WTC11 (cell line): ENCODE data around the gene STRN. TPM values are rescaled to one million over a fixed set of nuclear protein-coding genes. Genes with fewer than 3 reads are reported as not detected.

Experiments
- ATAC-seq: fragments of 200-7000 bp; cut with Tn5 transposase; 2 replicates; pipeline ENCODE4 v1.10.0; 2021; ENCODE audit warnings: mild to moderate bottlenecking, moderate library complexity
- CTCF ChIA-PET: fragments of 300-600 bp; sonication (Branson Sonifier 250); formaldehyde crosslinking; loops from one replicate; lab custom pipeline; 2021; ENCODE audit warnings: antibody characterized with exemption; lab: Charles Lee
- POLR2A ChIA-PET: fragments of 350-600 bp; sonication (Branson Sonifier 250); formaldehyde crosslinking; loops from one replicate; lab custom pipeline; 2021; ENCODE audit warnings: antibody characterized with exemption; lab: Charles Lee
- DNase-seq: peaks from one replicate; pipeline ENCODE4 v3.0.0; 2021; ENCODE audit warnings: low spot score
- H3K27ac Mint-ChIP-seq: 2 replicates; pipeline ENCODE4 v1.8.0; 2021; ENCODE audit warnings: mixed read lengths
- H3K27me3 Mint-ChIP-seq: 2 replicates; pipeline ENCODE4 v1.8.0; 2021; ENCODE audit warnings: low read depth, mild to moderate bottlenecking, moderate library complexity, mixed read lengths
- H3K36me3 Mint-ChIP-seq: 2 replicates; pipeline ENCODE4 v1.8.0; 2021; ENCODE audit warnings: mixed read lengths
- H3K4me1 Mint-ChIP-seq: 2 replicates; pipeline ENCODE4 v1.8.0; 2022; ENCODE audit warnings: mixed read lengths
- H3K4me3 Mint-ChIP-seq: 2 replicates; pipeline ENCODE4 v1.8.0; 2021; ENCODE audit warnings: mild to moderate bottlenecking, moderate library complexity, mixed read lengths
- H3K9me3 Mint-ChIP-seq: 2 replicates; pipeline ENCODE4 v1.8.0; 2021; ENCODE audit warnings: mixed read lengths
- ARID4B ChIP-seq: sonication (generic); formaldehyde crosslinking; IDR thresholded peaks from 2 replicates; pipeline ENCODE4 v1.8.0; 2023; ENCODE audit warnings: missing genetic modification reagents, mild to moderate bottlenecking, borderline replicate concordance
- CBFB ChIP-seq: sonication (generic); formaldehyde crosslinking; IDR thresholded peaks from 2 replicates; pipeline ENCODE4 v1.8.1; 2022; ENCODE audit warnings: mild to moderate bottlenecking, low read depth, missing genetic modification reagents
- E2F1 ChIP-seq: sonication (generic); formaldehyde crosslinking; IDR thresholded peaks from 2 replicates; pipeline ENCODE4 v1.8.0; 2022; ENCODE audit warnings: mild to moderate bottlenecking, missing genetic modification reagents
- FOXP1 ChIP-seq: sonication (generic); formaldehyde crosslinking; IDR thresholded peaks from 2 replicates; pipeline ENCODE4 v1.8.0; 2022; ENCODE audit warnings: missing genetic modification reagents, mild to moderate bottlenecking, moderate library complexity, borderline replicate concordance
- GRHL2 ChIP-seq: fragments of 250-450 bp; sonication (Bioruptor Pico); IDR thresholded peaks from 2 replicates; pipeline ENCODE4 v1.8.0; 2022; ENCODE audit warnings: mild to moderate bottlenecking, moderate library complexity; ENCODE audit not compliant: insufficient replicate concordance, severe bottlenecking
- HMGXB4 ChIP-seq: sonication (generic); formaldehyde crosslinking; IDR thresholded peaks from 2 replicates; pipeline ENCODE4 v1.8.1; 2023; ENCODE audit warnings: mild to moderate bottlenecking, moderate library complexity, missing genetic modification reagents
- KAT7 ChIP-seq: sonication (generic); formaldehyde crosslinking; IDR thresholded peaks from 2 replicates; pipeline ENCODE4 v1.8.1; 2023; ENCODE audit warnings: missing genetic modification reagents, mild to moderate bottlenecking, borderline replicate concordance
- NR3C1 ChIP-seq: sonication (generic); formaldehyde crosslinking; conservative IDR thresholded peaks from 2 replicates; pipeline ENCODE4 v1.8.1; 2023; ENCODE audit warnings: low read depth, mild to moderate bottlenecking, missing genetic modification reagents
- PREB ChIP-seq: sonication (generic); formaldehyde crosslinking; IDR thresholded peaks from 2 replicates; pipeline ENCODE4 v1.8.1; 2022; ENCODE audit warnings: mild to moderate bottlenecking, missing genetic modification reagents, moderate library complexity, borderline replicate concordance
- PRRX2 ChIP-seq: fragments of 250-450 bp; sonication (Bioruptor Pico); IDR thresholded peaks from 2 replicates; pipeline ENCODE4 v1.8.0; 2021; ENCODE audit warnings: mild to moderate bottlenecking
- SMAD3 ChIP-seq: sonication (generic); formaldehyde crosslinking; IDR thresholded peaks from 2 replicates; pipeline ENCODE4 v1.8.0; 2022; ENCODE audit warnings: missing genetic modification reagents, mild to moderate bottlenecking, borderline replicate concordance
- USF2 ChIP-seq: sonication (generic); formaldehyde crosslinking; IDR thresholded peaks from 2 replicates; pipeline ENCODE4 v1.8.1; 2023; ENCODE audit warnings: mild to moderate bottlenecking, missing genetic modification reagents, moderate library complexity
- ZBTB21 ChIP-seq: sonication (generic); formaldehyde crosslinking; IDR thresholded peaks from 2 replicates; pipeline ENCODE4 v1.8.1; 2023; ENCODE audit warnings: mild to moderate bottlenecking, missing genetic modification reagents, borderline replicate concordance
- ZNF219 ChIP-seq: sonication (generic); formaldehyde crosslinking; IDR thresholded peaks from 2 replicates; pipeline ENCODE4 v1.8.0; 2023; ENCODE audit warnings: missing genetic modification reagents, mild to moderate bottlenecking, borderline replicate concordance
- ZNF263 ChIP-seq: sonication (generic); formaldehyde crosslinking; IDR thresholded peaks from 2 replicates; pipeline ENCODE4 v1.8.1; 2022; ENCODE audit warnings: low read depth, mild to moderate bottlenecking, moderate library complexity, missing genetic modification reagents
- total RNA-seq: library from RNA; stranded (reverse); gene quantifications from 3 replicates; pipeline ENCODE4 v1.2.3, GENCODE V29; 2021
- TF ChIP-seq, protein P1 (sequence below): sonication (generic); formaldehyde crosslinking; IDR thresholded peaks from 2 replicates; pipeline ENCODE4 v1.8.1; 2023; ENCODE audit warnings: mild to moderate bottlenecking, missing genetic modification reagents
- TF ChIP-seq, protein P2 (sequence below): sonication (generic); formaldehyde crosslinking; conservative IDR thresholded peaks from 2 replicates; pipeline ENCODE4 v1.8.1; 2022; ENCODE audit warnings: mild to moderate bottlenecking, missing genetic modification reagents
- TF ChIP-seq, protein P3 (sequence below): sonication (generic); formaldehyde crosslinking; IDR thresholded peaks from 2 replicates; pipeline ENCODE4 v1.8.1; 2022; ENCODE audit warnings: mild to moderate bottlenecking, moderate library complexity, missing genetic modification reagents

Gene STRN
- total RNA-seq, 1 experiment from 2014 or later, result 34.7 TPM

DNA sequence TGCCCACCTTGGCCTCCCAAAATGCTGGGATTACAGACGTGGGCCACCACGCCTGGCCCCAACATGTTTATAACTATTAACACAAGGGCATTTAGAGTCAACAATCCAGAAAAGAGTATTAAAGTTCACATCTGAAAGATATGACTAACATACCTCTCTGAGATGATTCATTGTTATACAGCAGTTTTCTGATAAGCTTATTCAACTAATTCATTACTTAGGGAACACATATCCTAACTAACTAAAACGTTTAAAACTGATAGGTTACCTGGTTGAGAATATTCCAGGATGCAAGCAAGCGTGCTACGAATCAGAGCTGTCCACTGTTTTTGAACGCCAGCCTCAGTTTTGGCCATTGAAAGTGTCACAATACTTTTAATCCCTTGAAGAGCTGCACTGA lies 34.0 kb upstream of the STRN start:
- DNase-seq (no peak), ATAC-seq (no peak)
- Mint-ChIP-seq H3K27me3 (no peaks in the 10 kb centered on the region), H3K4me1 (no peaks in the 10 kb centered on the region), H3K9me3 (peaks cover 5% of the 10 kb centered on the region), H3K36me3 (peaks cover 18% of the 10 kb centered on the region), H3K27ac (no peak overlapping the region), H3K4me3 (no peak overlapping the region)
- CTCF ChIA-PET, result no interaction called here
- TF ChIP-seq SMAD3 (CRISPR knock-in tag) (no peak), NR3C1 (no peak), PREB (CRISPR knock-in tag) (no peak), PRRX2 (CRISPR knock-in tag) (no peak), KAT7 (CRISPR knock-in tag) (no peak), ZNF263 (no peak), HMGXB4 (CRISPR knock-in tag) (no peak), FOXP1 (CRISPR knock-in tag) (no peak), E2F1 (no peak), CBFB (CRISPR knock-in tag) (no peak), USF2 (CRISPR knock-in tag) (no peak), ARID4B (CRISPR knock-in tag) (no peak), ZNF219 (no peak), GRHL2 (no peak), ZBTB21 (CRISPR knock-in tag) (no peak)
- TF ChIP-seq, protein P1, sequence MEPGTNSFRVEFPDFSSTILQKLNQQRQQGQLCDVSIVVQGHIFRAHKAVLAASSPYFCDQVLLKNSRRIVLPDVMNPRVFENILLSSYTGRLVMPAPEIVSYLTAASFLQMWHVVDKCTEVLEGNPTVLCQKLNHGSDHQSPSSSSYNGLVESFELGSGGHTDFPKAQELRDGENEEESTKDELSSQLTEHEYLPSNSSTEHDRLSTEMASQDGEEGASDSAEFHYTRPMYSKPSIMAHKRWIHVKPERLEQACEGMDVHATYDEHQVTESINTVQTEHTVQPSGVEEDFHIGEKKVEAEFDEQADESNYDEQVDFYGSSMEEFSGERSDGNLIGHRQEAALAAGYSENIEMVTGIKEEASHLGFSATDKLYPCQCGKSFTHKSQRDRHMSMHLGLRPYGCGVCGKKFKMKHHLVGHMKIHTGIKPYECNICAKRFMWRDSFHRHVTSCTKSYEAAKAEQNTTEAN (CRISPR knock-in tag), result no peak
- TF ChIP-seq, protein P2, sequence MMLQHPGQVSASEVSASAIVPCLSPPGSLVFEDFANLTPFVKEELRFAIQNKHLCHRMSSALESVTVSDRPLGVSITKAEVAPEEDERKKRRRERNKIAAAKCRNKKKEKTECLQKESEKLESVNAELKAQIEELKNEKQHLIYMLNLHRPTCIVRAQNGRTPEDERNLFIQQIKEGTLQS (CRISPR knock-in tag), result no peak
- TF ChIP-seq, protein P3, sequence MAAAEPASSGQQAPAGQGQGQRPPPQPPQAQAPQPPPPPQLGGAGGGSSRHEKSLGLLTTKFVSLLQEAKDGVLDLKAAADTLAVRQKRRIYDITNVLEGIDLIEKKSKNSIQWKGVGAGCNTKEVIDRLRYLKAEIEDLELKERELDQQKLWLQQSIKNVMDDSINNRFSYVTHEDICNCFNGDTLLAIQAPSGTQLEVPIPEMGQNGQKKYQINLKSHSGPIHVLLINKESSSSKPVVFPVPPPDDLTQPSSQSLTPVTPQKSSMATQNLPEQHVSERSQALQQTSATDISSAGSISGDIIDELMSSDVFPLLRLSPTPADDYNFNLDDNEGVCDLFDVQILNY (CRISPR knock-in tag), result no peak
- POLR2A ChIA-PET, result no interaction called here
